Suppressor macrophage (primary cell): Measurements from ENCODE around the gene RTL10.
"Not testable (repeated sequence)": the region's sequence is repeated elsewhere in the genome, so short reads cannot be mapped to it uniquely, and the experiment has no call there.

Experiments used
- DNase-seq, 4 experiments: peaks; one replicate each; pipeline ENCODE4 v3.0.0-alpha.2; 2020 to 2022

RTL10 gene

GRCh38 chr22:19842393-19843106 lies 12.1 kb downstream of the RTL10 start:
- no peak for DNase-seq

- no peak for DNase-seq
Measured at GRCh38 chr22:19841641-19842392, 12.9 kb downstream of the RTL10 start.

- DNase-seq = no peak
Measured at GRCh38 chr22:19840955-19841640, 13.6 kb downstream of the RTL10 start.

- DNase-seq = no peak
Measured at GRCh38 chr22:19840059-19840458, 14.6 kb downstream of the RTL10 start.

- no peak for DNase-seq
Measured at GRCh38 chr22:19837915-19838314, 16.8 kb downstream of the RTL10 start.

- DNase-seq = no peak
Measured at GRCh38 chr22:19836512-19836911, 18.2 kb downstream of the RTL10 start.

- DNase-seq = no peak
Measured at GRCh38 chr22:19834599-19834998, 20.1 kb downstream of the RTL10 start.

GRCh38 chr22:19833327-19833726 lies 21.3 kb downstream of the RTL10 start:
- DNase-seq = not testable (repeated sequence)

- DNase-seq = peak in 3 of 4 experiments; percentile 23 to 40 (median 28)
Measured at GRCh38 chr22:19832476-19833108, 22.1 kb downstream of the RTL10 start.

GRCh38 chr22:19831979-19832378 lies 22.7 kb downstream of the RTL10 start:
- DNase-seq = not testable (repeated sequence)

GRCh38 chr22:19831016-19831415 lies 23.7 kb downstream of the RTL10 start:
- no peak for DNase-seq

GRCh38 chr22:19828035-19828401 lies 26.7 kb downstream of the RTL10 start:
- DNase-seq = no peak

GRCh38 chr22:19827341-19828034 lies 27.2 kb downstream of the RTL10 start:
- no peak for DNase-seq

- DNase-seq = no peak
Measured at GRCh38 chr22:19826619-19826950, 28.1 kb downstream of the RTL10 start.

GRCh38 chr22:19825904-19826618 lies 28.6 kb downstream of the RTL10 start:
- DNase-seq = peak in 1 of 4 experiments; percentile 14

- DNase-seq = no peak
Measured at GRCh38 chr22:19824926-19825339, 29.7 kb downstream of the RTL10 start.

- peak in 3 of 4 experiments; percentile 18 to 63 (median 43) for DNase-seq
Measured at GRCh38 chr22:19824212-19824925, 30.3 kb downstream of the RTL10 start.

GRCh38 chr22:19823902-19824211 lies 30.8 kb downstream of the RTL10 start:
- DNase-seq = peak in 1 of 4 experiments; percentile 8

- DNase-seq = no peak
Measured at GRCh38 chr22:19823191-19823901, 31.3 kb downstream of the RTL10 start.

GRCh38 chr22:19822301-19823117 lies 32.2 kb downstream of the RTL10 start:
- peak in 1 of 4 experiments; percentile 1 for DNase-seq
